RWPE1 (cell line): ENCODE measurements around the gene DHX38.

ENCODE experiments used
- CTCF ChIA-PET: fragments of 350-600 bp; sonication (Branson Sonifier 250); formaldehyde crosslinking; extraction: SDS; loops from one replicate; lab custom pipeline; 2021; lab: Yijun Ruan, JAX
- POLR2A ChIA-PET: fragments of 400-600 bp; formaldehyde crosslinking; extraction: SDS; loops from one replicate; lab custom pipeline; 2020; ENCODE audit warnings: antibody characterized with exemption; ENCODE audit not compliant: low non-redundant PET; lab: Yijun Ruan, JAX
- DNase-seq: peaks from one replicate; pipeline ENCODE4 v3.0.0; 2012; ENCODE audit warnings: low spot score
- H3K27ac ChIP-seq: fragments of 450-650 bp; 2 replicates; pipeline ENCODE4 v1.5.1; 2017
- TF ChIP-seq, protein P1 (sequence below): fragments of 450-650 bp; conservative IDR thresholded peaks from 2 replicates; pipeline ENCODE4 v1.5.1; 2017; ENCODE audit warnings: low read depth, mild to moderate bottlenecking

The DHX38 gene

DNA sequence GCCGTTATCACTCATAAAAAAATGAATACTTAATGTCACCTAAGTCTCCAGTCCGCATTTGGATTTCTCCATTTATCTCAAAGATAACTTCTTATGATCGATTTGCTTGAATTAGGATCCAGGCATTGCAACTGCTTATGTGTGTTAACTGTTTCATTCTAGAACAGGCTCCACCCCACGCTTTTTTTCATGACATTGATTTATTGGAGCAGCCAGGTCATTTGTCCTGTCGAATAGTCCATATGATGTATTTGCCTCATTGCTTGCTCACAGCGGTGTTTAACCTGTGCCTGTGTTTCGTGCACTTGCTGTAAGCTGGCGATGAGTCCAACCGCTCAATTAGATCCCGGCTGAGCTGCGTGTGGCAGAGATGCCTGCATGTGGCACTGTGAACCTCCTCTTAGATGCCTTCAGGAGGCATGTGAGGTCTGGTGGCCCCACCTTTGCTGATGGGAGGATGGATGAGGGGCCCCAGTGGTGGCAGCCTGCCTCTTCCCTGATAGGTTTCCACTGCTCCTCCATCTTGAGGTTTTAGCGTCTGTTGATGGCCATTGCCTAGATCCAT, 16.4 kb downstream of the DHX38 start:
- no peak for DNase-seq
- POLR2A ChIA-PET, result interaction anchor here (0.6 kb wide), 1 partner anchor 158 kb away, joined by 3 read pairs; no protein-coding TSS in a partner anchor
- TF ChIP-seq, protein P1, sequence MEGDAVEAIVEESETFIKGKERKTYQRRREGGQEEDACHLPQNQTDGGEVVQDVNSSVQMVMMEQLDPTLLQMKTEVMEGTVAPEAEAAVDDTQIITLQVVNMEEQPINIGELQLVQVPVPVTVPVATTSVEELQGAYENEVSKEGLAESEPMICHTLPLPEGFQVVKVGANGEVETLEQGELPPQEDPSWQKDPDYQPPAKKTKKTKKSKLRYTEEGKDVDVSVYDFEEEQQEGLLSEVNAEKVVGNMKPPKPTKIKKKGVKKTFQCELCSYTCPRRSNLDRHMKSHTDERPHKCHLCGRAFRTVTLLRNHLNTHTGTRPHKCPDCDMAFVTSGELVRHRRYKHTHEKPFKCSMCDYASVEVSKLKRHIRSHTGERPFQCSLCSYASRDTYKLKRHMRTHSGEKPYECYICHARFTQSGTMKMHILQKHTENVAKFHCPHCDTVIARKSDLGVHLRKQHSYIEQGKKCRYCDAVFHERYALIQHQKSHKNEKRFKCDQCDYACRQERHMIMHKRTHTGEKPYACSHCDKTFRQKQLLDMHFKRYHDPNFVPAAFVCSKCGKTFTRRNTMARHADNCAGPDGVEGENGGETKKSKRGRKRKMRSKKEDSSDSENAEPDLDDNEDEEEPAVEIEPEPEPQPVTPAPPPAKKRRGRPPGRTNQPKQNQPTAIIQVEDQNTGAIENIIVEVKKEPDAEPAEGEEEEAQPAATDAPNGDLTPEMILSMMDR, result no peak
- H3K27ac ChIP-seq, result no peak overlapping the region
- CTCF ChIA-PET, result no interaction called here

DNA sequence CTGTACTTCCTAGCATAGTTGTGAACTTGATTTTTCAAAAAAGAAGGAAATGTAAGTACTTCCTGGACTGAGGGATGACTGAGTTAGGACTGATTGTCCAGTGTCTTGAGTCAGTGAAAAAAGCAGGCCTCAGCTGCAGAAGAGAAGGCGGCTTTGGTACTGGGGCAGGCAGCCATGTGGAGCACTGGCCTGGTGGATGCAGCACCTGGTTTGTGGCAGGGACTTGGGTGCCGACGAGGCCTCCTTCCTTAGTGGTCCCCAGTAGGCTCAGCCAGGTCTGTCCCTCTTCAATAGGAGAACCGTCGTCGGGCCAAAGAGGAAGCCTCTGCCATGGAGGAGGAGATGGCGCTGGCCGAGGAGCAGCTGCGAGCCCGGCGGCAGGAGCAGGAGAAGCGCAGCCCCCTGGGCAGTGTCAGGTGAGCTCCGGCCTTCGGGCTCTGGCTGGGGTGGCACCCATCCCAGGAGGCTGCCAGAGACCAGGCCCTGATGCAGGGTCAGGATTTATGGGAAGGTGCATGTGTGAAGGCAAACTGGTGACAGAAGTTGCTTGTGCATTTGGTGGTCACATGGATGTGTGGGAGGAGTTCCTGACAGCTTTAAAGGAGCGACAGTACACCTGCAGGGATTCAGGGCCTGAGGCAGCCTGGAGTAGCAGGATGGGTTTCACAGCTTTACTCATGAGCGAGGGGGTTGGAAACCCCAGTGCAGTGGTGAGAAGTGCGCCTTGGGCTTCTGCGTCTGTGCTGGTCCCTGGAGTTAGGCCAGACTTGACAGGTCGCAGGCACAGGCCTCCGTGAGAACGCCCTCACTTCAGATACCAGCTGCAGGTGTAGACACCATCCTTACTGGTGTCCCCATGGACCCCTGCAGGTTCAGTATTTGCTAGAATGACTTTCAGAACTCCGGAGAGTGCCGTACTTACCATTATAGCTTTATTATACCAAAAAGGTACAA, 17.3 kb downstream of the DHX38 start:
- H3K27ac ChIP-seq, result no peak overlapping the region
- CTCF ChIA-PET, result interaction anchor here (0.6 to 0.7 kb wide), 2 partner anchors 12 to 767 kb away, joined by 3 read pairs; no protein-coding TSS in a partner anchor
- TF ChIP-seq, protein P1, result no peak
- POLR2A ChIA-PET, result no interaction called here
- DNase-seq, result no peak

DNA sequence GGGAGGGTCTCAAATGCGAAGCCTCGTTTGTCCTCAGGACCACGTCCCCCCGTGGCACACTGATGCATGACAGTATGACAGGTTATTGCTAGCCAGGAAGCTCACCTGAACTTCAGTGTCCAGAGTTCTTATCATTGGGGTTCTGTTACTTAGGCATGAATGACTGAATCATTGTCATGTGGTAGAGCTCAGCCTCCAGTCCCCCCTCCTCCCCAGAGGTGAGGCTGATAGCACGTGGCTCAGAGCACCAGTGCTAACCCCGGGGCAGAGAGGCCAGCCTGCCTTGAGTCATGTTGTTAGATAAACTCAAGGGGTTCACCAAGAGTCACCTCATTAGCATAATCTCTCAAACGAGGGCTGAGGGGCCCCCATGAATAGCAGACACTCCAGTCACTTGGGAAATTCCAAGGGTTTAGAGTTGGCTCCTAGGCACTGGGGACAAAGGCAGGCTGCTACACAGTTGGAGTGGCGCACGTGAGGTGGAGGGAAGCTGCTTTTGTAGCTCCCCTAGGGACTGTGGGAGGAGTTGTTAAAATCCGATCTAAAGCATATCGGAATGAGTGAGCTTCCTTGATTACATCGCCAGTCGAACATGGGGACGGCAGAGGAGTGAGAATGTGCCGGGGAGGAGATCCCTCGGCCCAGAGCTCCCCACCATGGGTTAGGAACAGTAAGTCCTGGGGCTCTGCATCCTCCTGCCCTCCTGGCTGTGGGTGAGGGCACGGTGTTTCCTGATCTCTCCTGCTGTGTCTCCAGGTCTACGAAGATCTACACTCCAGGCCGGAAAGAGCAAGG, 18.2 kb downstream of the DHX38 start:
- POLR2A ChIA-PET, result no interaction called here
- DNase-seq, result peak; percentile 25
- CTCF ChIA-PET, result interaction anchor here (0.6 to 0.7 kb wide), 2 partner anchors 12 to 766 kb away, joined by 3 read pairs; no protein-coding TSS in a partner anchor
- TF ChIP-seq, protein P1, result no peak
- no peak overlapping the region; the same call in 1 of the 2 replicates for H3K27ac ChIP-seq

DNA sequence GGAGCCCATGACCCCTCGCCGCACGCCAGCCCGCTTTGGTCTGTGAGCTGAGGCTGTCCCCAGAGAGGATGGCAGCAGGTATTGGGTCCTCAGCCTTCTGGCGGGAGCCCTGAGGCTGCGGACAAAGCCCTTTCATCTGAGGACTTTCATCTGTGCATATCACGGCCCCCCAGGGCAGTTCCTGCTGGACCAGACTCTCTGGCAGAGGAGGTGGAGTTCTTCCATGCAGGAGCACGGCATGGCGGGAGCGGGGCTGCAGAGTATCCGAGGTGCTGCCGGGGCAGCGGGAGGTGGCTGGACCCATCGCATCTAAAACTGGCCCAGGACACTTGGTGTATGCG, 18.8 kb downstream of the DHX38 start:
- no peak for DNase-seq
- CTCF ChIA-PET, result no interaction called here
- no peak overlapping the region; the same call in 1 of the 2 replicates for H3K27ac ChIP-seq
- TF ChIP-seq, protein P1, result no peak
- POLR2A ChIA-PET, result no interaction called here

DNA sequence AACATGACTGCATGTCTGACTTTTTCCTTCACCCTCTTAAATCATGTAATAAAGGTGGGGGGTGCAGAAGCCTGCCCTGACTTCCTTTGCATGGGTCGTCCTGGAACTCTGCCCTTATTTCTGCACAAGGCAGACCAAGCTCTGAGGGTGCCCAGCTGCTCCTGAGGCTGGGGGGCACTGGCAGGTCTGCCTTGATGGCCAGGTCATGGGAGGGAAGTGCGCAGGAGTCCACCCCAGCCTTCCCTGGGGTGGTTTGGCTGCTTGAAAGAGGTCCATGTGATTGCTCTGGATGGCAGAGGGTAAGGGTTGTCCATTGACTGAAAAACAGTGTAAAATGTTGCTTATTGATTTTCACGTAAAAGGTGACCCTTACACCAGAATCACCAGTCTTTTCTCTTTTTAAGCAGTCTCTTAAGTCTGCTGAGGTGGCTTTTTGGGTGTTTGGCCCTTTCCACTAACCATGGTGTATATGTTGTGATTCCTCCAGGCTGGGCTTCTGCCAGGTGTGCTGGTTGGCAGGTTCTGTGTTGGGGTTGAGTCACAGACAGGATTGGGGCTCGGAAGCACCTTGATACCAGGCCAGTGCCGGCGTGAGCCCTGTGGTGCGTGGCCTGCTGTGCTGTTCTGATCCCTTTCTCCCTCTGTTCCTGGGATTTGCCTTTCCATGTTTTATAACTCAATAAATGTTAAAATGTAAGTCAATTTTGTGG, 19.4 kb downstream of the DHX38 start:
- TF ChIP-seq, protein P1, result no peak
- POLR2A ChIA-PET, result no interaction called here
- CTCF ChIA-PET, result no interaction called here
- H3K27ac ChIP-seq, result peak overlapping the region; percentile 40; the same call in 1 of the 2 replicates
- peak; percentile 13 for DNase-seq
